Measurements from ENCODE around the gene TMEM120A. TPM values are rescaled to one million over a fixed set of nuclear protein-coding genes. Genes with fewer than 3 reads are reported as not detected.

Gene TMEM120A
- polyA plus RNA-seq, 1 donor, result 61.0 TPM

- no peaks in the 10 kb centered on the region for H3K27me3 ChIP-seq (ENCODE audit: control insufficient read depth, insufficient read depth, low read length)
- H3K4me1 ChIP-seq (ENCODE audit: control insufficient read depth, insufficient read depth, low read length), result peaks cover 29% of the 10 kb centered on the region
- WGBS (ENCODE audit: insufficient coverage, low lambda C conversion rate), result no CpG with 5 or more reads among the region's 16 CpGs
- peak overlapping the region; percentile 92 for H3K27ac ChIP-seq (ENCODE audit: low read length)
- peak; percentile 83 to 94 for DNase-seq
- no peak overlapping the region for H3K4me3 ChIP-seq (ENCODE audit: low read length)
- no peaks in the 10 kb centered on the region for H3K9me3 ChIP-seq (ENCODE audit: control insufficient read depth, low read depth, low read length)
- H3K36me3 ChIP-seq (ENCODE audit: control insufficient read depth, insufficient read depth, low read length), result peaks cover 35% of the 10 kb centered on the region
Measured at GRCh38 chr7:75957021-75957736, 37.2 kb downstream of the TMEM120A start.

GRCh38 chr7:75955331-75955955, 39.0 kb downstream of the TMEM120A start:
- no peak overlapping the region for H3K27ac ChIP-seq (ENCODE audit: low read length)
- H3K4me1 ChIP-seq (ENCODE audit: control insufficient read depth, insufficient read depth, low read length), result peaks cover 29% of the 10 kb centered on the region
- H3K4me3 ChIP-seq (ENCODE audit: low read length), result no peak overlapping the region
- no peaks in the 10 kb centered on the region for H3K27me3 ChIP-seq (ENCODE audit: control insufficient read depth, insufficient read depth, low read length)
- no peaks in the 10 kb centered on the region for H3K9me3 ChIP-seq (ENCODE audit: control insufficient read depth, low read depth, low read length)
- H3K36me3 ChIP-seq (ENCODE audit: control insufficient read depth, insufficient read depth, low read length), result peaks cover 26% of the 10 kb centered on the region
- DNase-seq, result no peak
- WGBS (ENCODE audit: insufficient coverage, low lambda C conversion rate), result no CpG with 5 or more reads among the region's 12 CpGs

GRCh38 chr7:75953931-75954330, 40.5 kb downstream of the TMEM120A start:
- no CpG with 5 or more reads among the region's 11 CpGs for WGBS (ENCODE audit: insufficient coverage, low lambda C conversion rate)
- H3K4me1 ChIP-seq (ENCODE audit: control insufficient read depth, insufficient read depth, low read length), result peaks cover 25% of the 10 kb centered on the region
- no peak overlapping the region for H3K4me3 ChIP-seq (ENCODE audit: low read length)
- H3K27me3 ChIP-seq (ENCODE audit: control insufficient read depth, insufficient read depth, low read length), result no peaks in the 10 kb centered on the region
- H3K27ac ChIP-seq (ENCODE audit: low read length), result no peak overlapping the region
- peaks cover 23% of the 10 kb centered on the region for H3K36me3 ChIP-seq (ENCODE audit: control insufficient read depth, insufficient read depth, low read length)
- no peaks in the 10 kb centered on the region for H3K9me3 ChIP-seq (ENCODE audit: control insufficient read depth, low read depth, low read length)
- no peak for DNase-seq

- H3K9me3 ChIP-seq (ENCODE audit: control insufficient read depth, low read depth, low read length), result no peaks in the 10 kb centered on the region
- no peak overlapping the region for H3K4me3 ChIP-seq (ENCODE audit: low read length)
- H3K27ac ChIP-seq (ENCODE audit: low read length), result no peak overlapping the region
- H3K4me1 ChIP-seq (ENCODE audit: control insufficient read depth, insufficient read depth, low read length), result peaks cover 22% of the 10 kb centered on the region
- no peaks in the 10 kb centered on the region for H3K27me3 ChIP-seq (ENCODE audit: control insufficient read depth, insufficient read depth, low read length)
- WGBS (ENCODE audit: insufficient coverage, low lambda C conversion rate), result no CpG with 5 or more reads among the region's 7 CpGs
- peaks cover 25% of the 10 kb centered on the region for H3K36me3 ChIP-seq (ENCODE audit: control insufficient read depth, insufficient read depth, low read length)
- DNase-seq, result no peak
Measured at GRCh38 chr7:75953431-75953830, 41.0 kb downstream of the TMEM120A start.

- no peaks in the 10 kb centered on the region for H3K27me3 ChIP-seq (ENCODE audit: control insufficient read depth, insufficient read depth, low read length)
- peaks cover 7% of the 10 kb centered on the region for H3K4me1 ChIP-seq (ENCODE audit: control insufficient read depth, insufficient read depth, low read length)
- no peaks in the 10 kb centered on the region for H3K9me3 ChIP-seq (ENCODE audit: control insufficient read depth, low read depth, low read length)
- no peak overlapping the region for H3K4me3 ChIP-seq (ENCODE audit: low read length)
- H3K36me3 ChIP-seq (ENCODE audit: control insufficient read depth, insufficient read depth, low read length), result peaks cover 37% of the 10 kb centered on the region
- no CpG with 5 or more reads among the region's 5 CpGs for WGBS (ENCODE audit: insufficient coverage, low lambda C conversion rate)
- H3K27ac ChIP-seq (ENCODE audit: low read length), result peak overlapping the region; percentile 42
- peak; percentile 57 to 66 for DNase-seq
Measured at GRCh38 chr7:75951506-75951905, 42.9 kb downstream of the TMEM120A start.

- Histone ChIP-seq H3K4me3 (ENCODE audit: low read length) (no peak overlapping the region), H3K36me3 (ENCODE audit: control insufficient read depth, insufficient read depth, low read length) (peaks cover 29% of the 10 kb centered on the region), H3K9me3 (ENCODE audit: control insufficient read depth, low read depth, low read length) (no peaks in the 10 kb centered on the region), H3K27ac (ENCODE audit: low read length) (no peak overlapping the region), H3K27me3 (ENCODE audit: control insufficient read depth, insufficient read depth, low read length) (no peaks in the 10 kb centered on the region), H3K4me1 (ENCODE audit: control insufficient read depth, insufficient read depth, low read length) (peaks cover 14% of the 10 kb centered on the region)
- no CpG with 5 or more reads among the region's 15 CpGs for WGBS (ENCODE audit: insufficient coverage, low lambda C conversion rate)
- DNase-seq, result no peak
Measured at GRCh38 chr7:75950111-75950681, 44.2 kb downstream of the TMEM120A start.

- H3K36me3 ChIP-seq (ENCODE audit: control insufficient read depth, insufficient read depth, low read length), result peaks cover 14% of the 10 kb centered on the region
- H3K4me3 ChIP-seq (ENCODE audit: low read length), result no peak overlapping the region
- no peak overlapping the region for H3K27ac ChIP-seq (ENCODE audit: low read length)
- peaks cover 3% of the 10 kb centered on the region for H3K9me3 ChIP-seq (ENCODE audit: control insufficient read depth, low read depth, low read length)
- no peaks in the 10 kb centered on the region for H3K27me3 ChIP-seq (ENCODE audit: control insufficient read depth, insufficient read depth, low read length)
- no peak for DNase-seq
- no CpG with 5 or more reads among the region's 9 CpGs for WGBS (ENCODE audit: insufficient coverage, low lambda C conversion rate)
- H3K4me1 ChIP-seq (ENCODE audit: control insufficient read depth, insufficient read depth, low read length), result peaks cover 30% of the 10 kb centered on the region
Measured at GRCh38 chr7:75948179-75948578, 46.2 kb downstream of the TMEM120A start.

- Histone ChIP-seq H3K9me3 (ENCODE audit: control insufficient read depth, low read depth, low read length) (peaks cover 3% of the 10 kb centered on the region), H3K4me3 (ENCODE audit: low read length) (no peak overlapping the region), H3K27ac (ENCODE audit: low read length) (peak overlapping the region; percentile 88), H3K4me1 (ENCODE audit: control insufficient read depth, insufficient read depth, low read length) (peaks cover 30% of the 10 kb centered on the region), H3K27me3 (ENCODE audit: control insufficient read depth, insufficient read depth, low read length) (no peaks in the 10 kb centered on the region), H3K36me3 (ENCODE audit: control insufficient read depth, insufficient read depth, low read length) (peaks cover 14% of the 10 kb centered on the region)
- no CpG with 5 or more reads among the region's 8 CpGs for WGBS (ENCODE audit: insufficient coverage, low lambda C conversion rate)
- no peak for DNase-seq
Measured at GRCh38 chr7:75946207-75946855, 48.1 kb downstream of the TMEM120A start.

- no peak overlapping the region for H3K4me3 ChIP-seq (ENCODE audit: low read length)
- H3K9me3 ChIP-seq (ENCODE audit: control insufficient read depth, low read depth, low read length), result peaks cover 3% of the 10 kb centered on the region
- H3K27me3 ChIP-seq (ENCODE audit: control insufficient read depth, insufficient read depth, low read length), result no peaks in the 10 kb centered on the region
- peak; percentile 86 to 89 for DNase-seq
- peak overlapping the region; percentile 88 for H3K27ac ChIP-seq (ENCODE audit: low read length)
- H3K4me1 ChIP-seq (ENCODE audit: control insufficient read depth, insufficient read depth, low read length), result peaks cover 30% of the 10 kb centered on the region
- no CpG with 5 or more reads among the region's 8 CpGs for WGBS (ENCODE audit: insufficient coverage, low lambda C conversion rate)
- peaks cover 14% of the 10 kb centered on the region for H3K36me3 ChIP-seq (ENCODE audit: control insufficient read depth, insufficient read depth, low read length)
Measured at GRCh38 chr7:75945297-75946168, 48.9 kb downstream of the TMEM120A start.

GRCh38 chr7:75944507-75944906, 49.9 kb downstream of the TMEM120A start:
- Histone ChIP-seq H3K27me3 (ENCODE audit: control insufficient read depth, insufficient read depth, low read length) (no peaks in the 10 kb centered on the region), H3K36me3 (ENCODE audit: control insufficient read depth, insufficient read depth, low read length) (peaks cover 14% of the 10 kb centered on the region), H3K4me1 (ENCODE audit: control insufficient read depth, insufficient read depth, low read length) (peaks cover 30% of the 10 kb centered on the region), H3K9me3 (ENCODE audit: control insufficient read depth, low read depth, low read length) (peaks cover 3% of the 10 kb centered on the region), H3K27ac (ENCODE audit: low read length) (peak overlapping the region; percentile 88), H3K4me3 (ENCODE audit: low read length) (no peak overlapping the region)
- WGBS (ENCODE audit: insufficient coverage, low lambda C conversion rate), result 100% methylated on average over 1 of the region's 1 CpG
- no peak for DNase-seq
